Cerebellar nuclear complex (tissue), 1 donor: Measurements from ENCODE around the gene EXOC8.
"Not testable (repeated sequence)": the region's sequence is repeated elsewhere in the genome, so short reads cannot be mapped to it uniquely, and the experiment has no call there.

Source experiments
- DNase-seq, 2 experiments: peaks; one replicate each; lab custom pipeline; 2025; lab: John Stamatoyannopoulos, UW

EXOC8 gene

GRCh38 chr1:231353086-231353485 is 15.4 kb upstream of the EXOC8 start:
- no peak for DNase-seq

DNA sequence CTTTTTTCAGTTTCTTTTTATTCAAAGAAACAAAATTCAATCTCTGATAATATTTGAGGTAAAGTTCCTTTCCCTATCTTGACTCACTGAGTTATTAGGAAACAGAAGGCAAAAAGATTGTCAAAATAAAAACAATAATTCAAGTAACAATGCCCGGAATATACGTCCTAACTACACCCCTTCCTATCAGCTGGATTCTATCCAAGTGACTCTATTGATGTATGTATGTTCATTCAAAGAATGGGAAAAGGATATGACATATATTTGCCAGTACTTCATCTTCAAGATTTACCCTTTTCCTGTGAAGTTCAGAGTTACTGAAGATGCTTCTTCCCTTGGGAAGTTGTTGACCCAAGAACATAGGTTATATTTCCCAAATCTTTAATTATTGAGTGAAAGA is 14.2 kb upstream of the EXOC8 start:
- no peak for DNase-seq

DNA sequence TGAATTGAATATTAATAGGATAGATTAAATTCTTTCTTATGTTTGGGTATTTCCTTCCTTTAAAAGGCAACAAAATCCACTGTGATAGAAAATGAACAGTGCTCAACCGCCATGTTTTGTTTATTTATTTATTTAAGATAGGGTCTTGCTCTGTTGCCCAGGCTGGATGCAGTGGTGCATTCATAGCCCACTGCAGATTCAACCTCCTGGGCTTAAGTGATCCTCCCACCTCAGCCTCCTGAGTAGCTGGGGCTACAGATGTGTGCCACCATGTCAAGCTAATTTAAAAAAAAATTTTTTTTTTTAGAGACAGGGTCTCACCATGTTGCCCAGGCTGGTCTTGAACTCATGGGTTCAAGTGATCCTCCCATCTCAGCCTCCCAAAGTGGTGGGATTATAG is 11.2 kb upstream of the EXOC8 start:
- DNase-seq: not testable (repeated sequence)

GRCh38 chr1:231348442-231348841 is 10.8 kb upstream of the EXOC8 start:
- DNase-seq: no peak

GRCh38 chr1:231347961-231348360 is 10.3 kb upstream of the EXOC8 start:
- DNase-seq: no peak

DNA sequence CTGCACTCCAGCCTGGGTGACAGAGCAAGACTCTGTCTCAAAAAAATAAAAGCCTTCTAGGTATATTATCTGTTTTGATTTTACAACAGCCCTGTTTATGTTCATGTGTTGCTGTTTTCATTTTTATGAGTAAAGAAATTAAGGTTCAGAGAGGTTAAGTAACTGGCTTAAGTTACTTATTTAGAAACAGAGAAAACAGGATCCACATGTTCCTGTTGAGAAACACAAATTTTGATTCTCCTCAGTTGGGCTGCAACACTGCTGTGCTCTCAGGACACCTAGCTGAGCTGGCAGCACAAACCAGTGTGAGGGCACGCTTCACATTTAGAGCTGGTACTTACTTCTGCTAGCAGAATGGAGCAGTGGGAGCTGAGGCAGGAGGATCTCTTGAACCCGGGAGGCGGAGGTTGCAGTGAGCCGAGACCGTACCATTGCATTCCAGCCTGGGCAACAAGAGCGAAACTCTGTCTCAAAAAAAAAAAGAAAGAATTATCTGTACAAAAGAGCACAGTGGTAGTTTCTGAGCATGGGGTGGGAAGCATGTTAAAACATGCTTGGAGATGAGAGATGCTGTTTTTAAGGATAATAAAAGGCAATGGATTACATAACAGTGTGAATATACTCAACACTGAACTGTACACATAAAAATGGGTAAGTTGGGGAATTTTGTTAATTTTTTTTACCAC is 2.8 kb upstream of the EXOC8 start:
- no peak for DNase-seq

DNA sequence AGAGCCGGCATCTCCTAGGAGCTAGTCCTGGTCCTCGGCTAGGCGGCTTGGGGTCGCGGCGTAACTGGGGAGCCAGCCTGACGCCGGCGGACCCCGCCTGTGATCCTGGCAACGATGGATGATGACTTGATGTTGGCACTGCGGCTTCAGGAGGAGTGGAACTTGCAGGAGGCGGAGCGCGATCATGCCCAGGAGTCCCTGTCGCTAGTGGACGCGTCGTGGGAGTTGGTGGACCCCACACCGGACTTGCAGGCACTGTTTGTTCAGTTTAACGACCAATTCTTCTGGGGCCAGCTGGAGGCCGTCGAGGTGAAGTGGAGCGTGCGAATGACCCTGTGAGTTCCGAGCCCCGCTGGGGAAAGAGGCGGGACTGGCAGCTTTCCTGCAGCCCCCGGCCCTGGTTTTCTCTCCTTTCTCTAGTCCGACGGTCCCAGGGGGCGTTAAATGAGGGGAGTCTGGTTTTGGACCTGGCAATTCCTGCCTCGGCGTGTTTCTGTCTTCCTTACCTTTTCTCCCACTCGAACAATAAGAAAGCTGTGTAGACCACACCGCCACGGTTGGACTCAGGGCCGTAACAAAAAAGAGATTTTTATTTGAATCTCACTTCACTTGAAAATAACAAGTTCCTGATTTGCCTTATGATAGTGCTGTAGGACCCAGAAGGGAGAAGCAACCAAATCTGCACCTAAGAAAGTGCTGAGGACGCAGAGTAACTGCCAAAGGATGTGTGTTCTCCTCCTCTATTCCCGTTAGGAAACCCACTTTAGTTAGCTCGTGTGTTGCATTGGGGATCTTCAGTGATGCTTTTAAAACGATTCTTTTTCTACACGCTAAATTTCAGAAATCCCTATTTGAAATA is 847 bp upstream of the EXOC8 start, which contains the start of gene SPRTN:
TSS of gene SPRTN (plus strand) at position 24 of the 859 bp plus-strand sequence. CDS start at position 115, 91 bp downstream.
- no peak for DNase-seq

GRCh38 chr1:231337043-231337471 is 595 bp downstream of the EXOC8 start:
- no peak for DNase-seq

GRCh38 chr1:231335663-231336602 is 1.7 kb downstream of the EXOC8 start:
- no peak for DNase-seq

- no peak for DNase-seq
These were observed 2.7 kb downstream of the EXOC8 start for GRCh38 chr1:231334952-231335351.

DNA sequence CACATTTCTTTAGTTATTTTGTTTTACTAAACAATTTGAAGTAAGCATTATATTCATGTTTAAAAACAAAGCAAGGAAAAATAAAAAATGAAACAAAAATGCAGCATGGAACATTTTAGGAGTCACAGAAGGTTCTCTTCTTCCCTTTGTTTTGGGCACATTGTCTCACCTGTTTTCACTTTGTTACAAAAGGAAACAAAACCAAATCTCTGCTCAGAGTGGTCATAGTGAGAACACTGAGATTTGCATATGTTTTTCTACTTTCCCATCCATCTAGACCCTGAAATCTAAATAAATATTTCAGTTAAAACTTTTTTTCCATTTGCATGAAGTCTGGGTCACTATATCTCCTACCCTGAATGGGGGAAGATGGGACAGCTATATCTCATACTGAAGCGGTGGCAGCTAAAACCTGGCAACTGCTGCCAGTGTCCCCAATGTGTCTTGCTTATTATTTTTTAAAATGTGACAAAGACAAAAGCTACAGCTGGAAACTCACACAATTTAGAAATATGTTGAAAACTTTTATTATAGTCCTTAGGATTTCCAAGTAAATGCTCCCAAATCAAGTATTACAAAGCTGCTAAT is 3.5 kb downstream of the EXOC8 start:
- DNase-seq: no peak

DNA sequence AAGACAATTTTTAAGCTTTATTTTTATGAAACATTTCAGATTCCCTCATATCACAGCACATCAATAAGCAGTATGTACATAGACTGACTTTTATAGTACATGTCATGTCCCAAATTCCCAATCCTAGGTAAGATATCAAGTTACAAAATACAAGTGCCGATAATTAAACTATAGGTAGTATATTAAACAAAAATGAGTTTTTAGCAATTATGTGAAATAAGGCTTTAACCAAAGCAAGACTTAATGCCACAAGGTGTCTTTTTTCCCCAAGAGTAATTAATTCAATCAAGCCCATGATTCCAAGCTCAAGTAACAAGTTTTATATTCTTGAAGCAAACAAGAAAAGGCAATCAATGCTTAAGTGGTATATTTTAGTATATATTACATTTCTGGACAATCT is 4.9 kb downstream of the EXOC8 start:
- DNase-seq: no peak

DNA sequence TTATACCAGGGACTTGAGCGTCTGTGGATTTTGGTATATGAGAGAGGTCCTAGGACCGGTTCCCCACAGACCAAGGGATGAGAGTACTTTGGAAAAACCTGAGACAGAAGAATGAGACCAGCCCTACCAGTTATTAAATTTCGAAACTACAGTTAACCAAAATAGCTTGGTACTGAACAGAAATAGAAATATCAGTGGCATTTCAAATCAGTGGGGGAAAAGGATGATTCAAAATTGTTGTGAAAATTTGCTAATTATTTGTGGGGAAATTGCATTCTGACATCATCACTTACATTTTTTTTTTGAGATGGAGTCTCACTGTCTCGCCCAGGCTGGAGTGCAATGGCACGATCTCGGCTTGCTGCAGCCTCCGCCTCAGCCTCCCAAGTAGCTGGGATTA is 8.2 kb downstream of the EXOC8 start:
- no peak for DNase-seq

DNA sequence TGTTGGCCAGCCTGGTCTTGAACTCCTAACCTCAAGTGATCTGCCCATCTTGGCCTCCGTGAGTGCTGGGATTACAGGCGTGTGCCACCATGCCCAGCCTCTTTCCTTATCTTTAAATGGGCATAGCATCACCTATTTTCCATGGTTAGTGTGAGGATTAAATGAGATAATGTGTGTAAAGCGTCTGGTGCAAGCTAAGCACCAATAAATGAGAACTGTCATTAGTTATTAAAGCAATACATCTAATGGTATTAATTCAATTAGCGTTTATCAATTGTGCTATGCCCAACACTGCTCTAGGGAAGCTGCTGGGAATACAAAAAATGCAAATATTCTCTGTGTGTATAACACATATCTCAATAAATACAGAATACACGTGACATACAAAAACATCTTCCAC is 10.0 kb downstream of the EXOC8 start:
- DNase-seq: no peak

DNA sequence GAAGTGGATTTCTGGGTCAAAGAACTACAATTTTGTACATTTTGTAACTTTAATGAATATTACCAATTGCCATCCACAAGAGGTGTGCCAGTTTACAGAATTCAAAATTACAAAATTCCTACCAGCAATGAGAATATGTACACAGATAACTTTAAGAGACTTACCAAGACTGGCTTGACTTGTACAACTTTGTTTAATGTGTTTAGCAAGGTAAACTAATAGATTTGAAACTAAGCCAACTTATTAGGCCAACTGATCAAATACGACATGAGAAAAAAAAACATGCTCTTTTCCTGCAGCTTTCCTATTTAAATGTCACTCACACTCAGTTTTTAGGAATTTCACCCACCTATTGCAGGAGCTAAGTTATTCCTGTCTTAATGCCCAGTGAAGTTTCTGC is 11.4 kb downstream of the EXOC8 start:
- no peak for DNase-seq

DNA sequence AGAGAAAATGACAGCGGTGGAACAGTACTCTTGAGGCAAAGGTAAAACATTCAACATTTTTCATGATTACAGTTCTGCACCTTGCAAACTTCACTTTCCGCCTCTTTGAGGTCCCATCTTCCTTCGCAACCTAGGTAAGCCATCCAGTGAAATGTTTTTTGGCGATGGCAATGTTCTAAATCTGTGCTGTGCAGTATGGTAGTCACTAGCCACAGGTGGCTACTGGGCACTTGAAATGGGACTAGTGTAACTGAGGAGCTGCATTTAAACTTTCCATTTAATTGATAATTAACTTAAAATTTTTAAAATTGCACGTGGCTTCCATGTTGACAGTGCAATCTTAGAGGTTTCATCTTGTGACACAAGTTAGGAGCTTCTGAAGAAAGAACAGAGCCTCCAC is 13.0 kb downstream of the EXOC8 start:
- no peak for DNase-seq

DNA sequence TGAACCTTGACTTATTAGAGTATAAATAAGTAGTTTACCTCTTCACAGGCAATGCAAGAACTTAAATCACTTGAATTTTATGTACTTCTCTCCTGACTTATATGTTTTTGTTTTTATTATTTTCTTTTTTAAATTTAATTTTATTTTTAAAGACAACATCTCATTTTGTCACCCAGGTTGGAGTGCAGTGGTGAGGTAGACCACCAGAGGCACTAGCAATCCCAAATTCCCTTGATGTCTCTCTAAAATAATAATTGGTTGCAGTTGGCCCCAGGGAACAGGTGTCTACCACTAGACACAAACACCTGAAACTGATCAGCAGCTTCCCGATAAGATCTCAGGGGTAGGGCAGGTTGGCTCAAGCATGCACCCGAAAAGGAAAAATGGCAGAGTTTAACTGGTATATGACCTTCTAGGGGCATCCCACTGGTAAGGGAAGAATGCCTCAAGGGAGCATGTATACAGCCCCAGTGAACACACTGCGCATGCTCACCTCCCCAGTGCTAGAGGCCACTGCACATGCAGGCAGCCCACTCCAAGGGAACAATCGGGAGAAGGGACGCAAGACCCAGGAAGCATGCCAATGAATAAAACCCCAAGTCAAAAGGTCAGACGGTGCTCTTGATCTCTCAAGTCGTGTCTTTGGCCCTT is 14.6 kb downstream of the EXOC8 start:
- no peak for DNase-seq

GRCh38 chr1:231319080-231319479 is 18.6 kb downstream of the EXOC8 start:
- no peak for DNase-seq

DNA sequence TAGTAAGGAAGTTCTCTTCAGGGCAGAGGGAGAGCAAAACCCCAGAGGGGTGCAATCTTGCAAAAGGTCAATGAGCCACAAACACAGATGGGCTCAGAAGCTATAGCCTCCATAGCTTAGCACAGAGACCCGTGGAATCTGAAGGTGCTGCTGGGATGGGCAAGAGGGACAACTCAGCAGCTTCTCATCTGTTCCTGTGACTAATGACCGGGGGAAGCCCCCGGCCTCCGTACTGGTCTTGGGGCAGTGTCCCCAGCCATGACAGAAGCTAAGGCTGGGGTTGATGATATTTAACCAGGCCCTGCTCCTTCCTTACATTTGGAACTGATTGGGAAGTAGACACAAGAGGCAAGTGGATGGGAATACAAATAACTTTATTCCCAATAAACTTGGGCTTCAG is 19.1 kb downstream of the EXOC8 start:
- DNase-seq: no peak

GRCh38 chr1:231318015-231318355 is 19.7 kb downstream of the EXOC8 start:
- no peak for DNase-seq

DNA sequence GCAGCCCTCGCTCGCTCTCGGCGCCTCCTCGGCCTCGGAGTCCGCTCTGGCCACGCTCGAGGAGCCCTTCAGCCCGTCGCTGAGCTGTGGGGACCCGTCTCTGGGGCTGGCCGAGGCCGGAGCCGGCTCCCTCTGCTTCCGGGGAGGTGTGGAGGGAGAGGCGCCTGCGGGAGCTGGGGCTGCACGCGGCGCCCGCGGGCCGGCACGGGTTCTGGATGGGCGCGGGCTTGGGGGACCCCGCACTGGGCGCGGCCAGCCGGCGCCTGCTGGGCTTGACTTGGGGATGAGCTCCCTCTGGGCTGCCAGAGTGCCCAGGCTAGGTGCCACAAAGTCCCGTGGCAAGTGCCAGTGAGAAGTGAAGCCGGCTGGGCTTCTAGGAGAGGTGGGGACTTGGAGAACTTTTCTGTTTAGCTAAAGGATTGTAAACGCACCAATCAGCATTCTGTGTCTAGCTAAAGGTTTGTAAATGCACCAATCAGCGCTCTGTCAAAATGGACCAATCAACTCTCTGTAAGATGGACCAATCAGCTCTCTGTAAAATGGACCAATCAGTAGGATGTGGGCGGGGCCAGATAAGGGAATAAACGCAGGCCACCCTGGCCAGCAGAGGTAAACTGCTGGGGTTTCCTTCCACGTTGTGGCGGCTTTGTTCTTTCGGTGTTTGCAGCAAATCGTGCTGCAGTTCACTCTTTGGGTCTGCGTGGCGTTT is 20.2 kb downstream of the EXOC8 start:
- no peak for DNase-seq
